Calu3 (cell line): ENCODE results near the gene LAT. TPM values are rescaled to one million over a fixed set of nuclear protein-coding genes. Genes with fewer than 3 reads are reported as not detected.

Source experiments
- BruUV-seq: library from RNA; stranded (reverse); fragments of 400-500 nt; replicated peaks from 2 replicates; lab custom pipeline; 2021; lab: Mats Ljungman, UMichigan
- CTCF ChIA-PET: fragments of 300-600 bp; sonication (Branson Sonifier 250); formaldehyde crosslinking; loops from one replicate; lab custom pipeline; 2022; ENCODE audit warnings: antibody characterized with exemption; lab: Charles Lee
- DNase-seq: peaks from one replicate; pipeline ENCODE4 v3.0.0; 2022
- H3K27ac Mint-ChIP-seq: one replicate; pipeline ENCODE4 v1.8.0; 2022; ENCODE audit warnings: mixed read lengths; ENCODE audit not compliant: unreplicated experiment
- H3K27me3 Mint-ChIP-seq: one replicate; pipeline ENCODE4 v1.8.0; 2022; ENCODE audit warnings: mixed read lengths; ENCODE audit not compliant: unreplicated experiment
- H3K36me3 Mint-ChIP-seq: one replicate; pipeline ENCODE4 v1.8.0; 2022; ENCODE audit warnings: mild to moderate bottlenecking, moderate library complexity, mixed read lengths; ENCODE audit not compliant: insufficient read depth, unreplicated experiment
- H3K4me1 Mint-ChIP-seq: one replicate; pipeline ENCODE4 v1.8.0; 2022; ENCODE audit warnings: mild to moderate bottlenecking, low read depth, mixed read lengths; ENCODE audit not compliant: unreplicated experiment
- H3K4me3 Mint-ChIP-seq: one replicate; pipeline ENCODE4 v1.8.0; 2022; ENCODE audit warnings: mild to moderate bottlenecking, low read depth, moderate library complexity, mixed read lengths; ENCODE audit not compliant: unreplicated experiment
- H3K9me3 Mint-ChIP-seq: one replicate; pipeline ENCODE4 v1.8.0; 2022; ENCODE audit warnings: low read depth, mixed read lengths; ENCODE audit not compliant: unreplicated experiment
- intact Hi-C: fragments of 100-400 bp; cut with micrococcal nuclease; formaldehyde crosslinking; loops from one replicate; pipeline ENCODE4 v1.10.0; 2022; ENCODE audit not compliant: unreplicated experiment
- total RNA-seq: library from RNA; stranded (reverse); gene quantifications from 2 replicates; pipeline ENCODE4 v1.2.3, GENCODE V29; 2022
- TF ChIP-seq, protein P1 (sequence below): fragments of 200-600 bp; IDR thresholded peaks from one replicate; pipeline ENCODE4 v1.8.0; 2022; ENCODE audit warnings: antibody characterized with exemption; ENCODE audit not compliant: unreplicated experiment

Gene LAT
- total RNA-seq, 1 experiment from 2014 or later = 11.3 TPM

DNA sequence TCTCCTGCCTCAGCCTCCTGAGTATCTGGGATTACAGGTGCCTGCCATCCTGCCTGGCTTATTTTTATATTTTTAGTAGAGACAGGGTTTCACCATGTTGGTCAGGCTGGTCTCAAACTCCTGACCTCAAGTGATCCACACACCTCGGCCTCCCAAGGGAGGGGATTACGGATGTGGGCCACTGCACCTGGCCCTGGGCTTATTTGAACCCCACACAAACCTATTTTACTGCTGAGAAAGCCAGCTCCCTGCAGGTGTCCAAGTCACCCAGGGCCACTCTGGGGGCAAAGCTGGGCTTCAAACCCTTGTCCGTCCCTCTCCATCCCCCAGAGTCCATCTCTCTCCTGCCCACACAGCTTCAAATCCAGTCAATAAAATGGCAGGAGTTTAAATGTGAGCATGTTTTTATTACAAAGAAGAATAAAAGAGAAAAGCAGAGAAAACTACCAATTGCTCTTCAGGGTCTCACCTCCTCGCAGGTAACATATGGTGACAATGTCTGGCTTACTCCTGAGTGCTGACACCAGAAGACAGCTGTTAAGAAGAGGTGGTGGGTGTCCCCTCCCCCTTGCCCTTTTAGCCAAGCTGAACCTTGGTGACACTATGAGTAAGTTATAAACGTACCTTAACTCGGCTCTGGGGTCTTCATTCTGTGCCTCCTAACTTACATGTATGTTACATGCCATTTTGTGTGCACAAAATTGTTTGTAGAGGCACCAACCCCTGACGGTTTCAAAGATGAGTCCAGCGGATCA is 45.4 kb downstream of the LAT start:
- H3K27me3 Mint-ChIP-seq = peaks cover 12% of the 10 kb centered on the region
- no peak for DNase-seq
- no peaks in the 10 kb centered on the region for H3K9me3 Mint-ChIP-seq
- CTCF ChIA-PET = interaction anchor here (0.6 kb wide), 1 partner anchor 1002 kb away, joined by 3 read pairs; no protein-coding TSS in a partner anchor
- no TSS peak for BruUV-seq
- TF ChIP-seq, protein P1, sequence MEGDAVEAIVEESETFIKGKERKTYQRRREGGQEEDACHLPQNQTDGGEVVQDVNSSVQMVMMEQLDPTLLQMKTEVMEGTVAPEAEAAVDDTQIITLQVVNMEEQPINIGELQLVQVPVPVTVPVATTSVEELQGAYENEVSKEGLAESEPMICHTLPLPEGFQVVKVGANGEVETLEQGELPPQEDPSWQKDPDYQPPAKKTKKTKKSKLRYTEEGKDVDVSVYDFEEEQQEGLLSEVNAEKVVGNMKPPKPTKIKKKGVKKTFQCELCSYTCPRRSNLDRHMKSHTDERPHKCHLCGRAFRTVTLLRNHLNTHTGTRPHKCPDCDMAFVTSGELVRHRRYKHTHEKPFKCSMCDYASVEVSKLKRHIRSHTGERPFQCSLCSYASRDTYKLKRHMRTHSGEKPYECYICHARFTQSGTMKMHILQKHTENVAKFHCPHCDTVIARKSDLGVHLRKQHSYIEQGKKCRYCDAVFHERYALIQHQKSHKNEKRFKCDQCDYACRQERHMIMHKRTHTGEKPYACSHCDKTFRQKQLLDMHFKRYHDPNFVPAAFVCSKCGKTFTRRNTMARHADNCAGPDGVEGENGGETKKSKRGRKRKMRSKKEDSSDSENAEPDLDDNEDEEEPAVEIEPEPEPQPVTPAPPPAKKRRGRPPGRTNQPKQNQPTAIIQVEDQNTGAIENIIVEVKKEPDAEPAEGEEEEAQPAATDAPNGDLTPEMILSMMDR = no peak
- no peaks in the 10 kb centered on the region for H3K36me3 Mint-ChIP-seq
- no peak overlapping the region for H3K4me3 Mint-ChIP-seq
- H3K4me1 Mint-ChIP-seq = no peaks in the 10 kb centered on the region
- intact Hi-C loops = no loop called here
- H3K27ac Mint-ChIP-seq = no peak overlapping the region

Other genes with a start within 250 kb of the LAT start
- 5.2 and 7.0 TPM in 2 replicates for gene NPIPB9, start 233.3 kb upstream of the LAT start, total RNA-seq
- gene ATXN2L, start 162.1 kb upstream of the LAT start, total RNA-seq = 276 and 286 TPM in 2 replicates
- gene TUFM, start 138.7 kb upstream of the LAT start, total RNA-seq = 273 and 286 TPM in 2 replicates
- gene SH2B1, start 121.2 kb upstream of the LAT start, total RNA-seq = 60.9 and 67.9 TPM in 2 replicates
- gene ATP2A1, start 106.6 kb upstream of the LAT start, total RNA-seq = 3.7 and 5.7 TPM in 2 replicates
- gene RABEP2, start 59.8 kb upstream of the LAT start, total RNA-seq = 30.2 and 34.3 TPM in 2 replicates
- gene CD19, start 53.1 kb upstream of the LAT start, total RNA-seq = not detected in 2 replicates
- 91.0 and 92.3 TPM in 2 replicates for gene NFATC2IP, start 34.1 kb upstream of the LAT start, total RNA-seq
- gene SPNS1, start 10.3 kb upstream of the LAT start, total RNA-seq = 44.8 and 50.0 TPM in 2 replicates